GM10266 (cell line): Measurements from ENCODE around the gene SNPH.
"Not testable (repeated sequence)": the region's sequence is repeated elsewhere in the genome, so short reads cannot be mapped to it uniquely, and the experiment has no call there.

Experiments
- DNase-seq: peaks from one replicate; pipeline ENCODE4 v3.0.0; 2012; ENCODE audit errors: extremely low spot score
- TF ChIP-seq, protein P1 (sequence below): IDR thresholded peaks from 2 replicates; pipeline ENCODE4 v1.5.1; 2012; ENCODE audit warnings: mild to moderate bottlenecking, low read depth; ENCODE audit not compliant: control insufficient read depth, insufficient read depth; ENCODE audit errors: missing control alignments

The SNPH gene

GRCh38 chr20:1232286-1233111 is 33.6 kb upstream of the SNPH start:
- no peak for DNase-seq
- TF ChIP-seq, protein P1, sequence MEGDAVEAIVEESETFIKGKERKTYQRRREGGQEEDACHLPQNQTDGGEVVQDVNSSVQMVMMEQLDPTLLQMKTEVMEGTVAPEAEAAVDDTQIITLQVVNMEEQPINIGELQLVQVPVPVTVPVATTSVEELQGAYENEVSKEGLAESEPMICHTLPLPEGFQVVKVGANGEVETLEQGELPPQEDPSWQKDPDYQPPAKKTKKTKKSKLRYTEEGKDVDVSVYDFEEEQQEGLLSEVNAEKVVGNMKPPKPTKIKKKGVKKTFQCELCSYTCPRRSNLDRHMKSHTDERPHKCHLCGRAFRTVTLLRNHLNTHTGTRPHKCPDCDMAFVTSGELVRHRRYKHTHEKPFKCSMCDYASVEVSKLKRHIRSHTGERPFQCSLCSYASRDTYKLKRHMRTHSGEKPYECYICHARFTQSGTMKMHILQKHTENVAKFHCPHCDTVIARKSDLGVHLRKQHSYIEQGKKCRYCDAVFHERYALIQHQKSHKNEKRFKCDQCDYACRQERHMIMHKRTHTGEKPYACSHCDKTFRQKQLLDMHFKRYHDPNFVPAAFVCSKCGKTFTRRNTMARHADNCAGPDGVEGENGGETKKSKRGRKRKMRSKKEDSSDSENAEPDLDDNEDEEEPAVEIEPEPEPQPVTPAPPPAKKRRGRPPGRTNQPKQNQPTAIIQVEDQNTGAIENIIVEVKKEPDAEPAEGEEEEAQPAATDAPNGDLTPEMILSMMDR: no peak

- TF ChIP-seq, protein P1: no peak
Observed at GRCh38 chr20:1240549-1240948, 25.5 kb upstream of the SNPH start.

DNA sequence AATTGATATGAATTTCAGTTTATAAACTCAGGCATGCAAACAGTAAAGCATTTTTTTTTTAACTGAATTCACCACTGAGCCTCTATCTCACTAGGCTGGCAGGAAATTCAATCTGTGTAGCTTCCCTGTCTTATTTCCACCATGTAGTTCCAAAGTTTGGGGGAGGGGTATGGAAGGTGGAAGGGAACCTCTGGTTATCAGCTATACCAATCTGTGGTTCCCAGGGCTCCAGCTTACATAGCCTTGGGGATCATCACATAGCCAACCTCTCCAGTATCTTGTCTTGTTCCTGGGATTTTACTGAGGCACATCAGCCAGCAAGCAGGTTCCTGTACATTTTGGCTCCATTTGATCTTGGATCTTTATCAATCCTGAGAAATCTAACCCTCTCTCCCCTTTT is 24.6 kb upstream of the SNPH start:
- no peak for DNase-seq
- TF ChIP-seq, protein P1: no peak

More at GRCh38 chr20:1240549-1240948, 25.5 kb upstream of the SNPH start:
- DNase-seq: no peak

DNA sequence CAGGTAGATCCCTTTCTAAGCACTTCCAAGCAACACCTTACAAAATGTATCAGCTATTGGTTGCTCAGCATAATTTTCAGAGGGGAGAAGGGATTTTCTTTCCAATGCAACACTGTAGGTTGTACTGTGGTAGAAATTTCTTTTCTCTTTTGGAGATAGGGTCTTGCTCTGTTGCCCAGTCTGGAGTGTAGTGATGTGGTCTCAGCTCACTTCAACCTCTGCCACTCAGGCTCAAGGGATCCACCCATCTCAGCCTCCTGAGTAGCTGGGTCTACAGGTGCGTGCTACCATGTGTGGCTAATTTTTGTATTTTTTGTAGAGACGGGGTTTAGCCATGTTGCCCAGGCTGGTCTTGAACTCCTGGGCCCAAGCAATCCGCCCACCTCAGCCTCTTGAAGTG is 24.0 kb upstream of the SNPH start:
- TF ChIP-seq, protein P1: no peak
- DNase-seq: no peak

DNA sequence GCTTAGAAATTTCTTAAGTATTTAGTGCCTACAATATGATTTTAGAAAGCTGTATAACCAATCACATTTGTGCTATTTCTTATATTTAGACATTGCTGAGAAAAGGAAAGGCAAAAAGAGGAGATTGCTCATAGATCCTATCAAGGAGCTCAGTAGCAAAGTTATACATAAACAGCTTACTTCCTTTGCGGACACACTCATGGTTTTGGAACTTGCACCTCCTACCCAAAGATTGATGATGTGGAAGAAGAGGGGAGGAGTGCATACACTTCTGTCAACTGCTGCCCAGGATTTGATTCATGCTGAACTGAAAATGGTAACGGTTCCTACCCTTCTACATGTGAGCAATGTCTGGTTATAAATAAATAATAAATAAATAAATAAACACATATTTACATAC is 23.6 kb upstream of the SNPH start:
- TF ChIP-seq, protein P1: no peak
- DNase-seq: no peak

DNA sequence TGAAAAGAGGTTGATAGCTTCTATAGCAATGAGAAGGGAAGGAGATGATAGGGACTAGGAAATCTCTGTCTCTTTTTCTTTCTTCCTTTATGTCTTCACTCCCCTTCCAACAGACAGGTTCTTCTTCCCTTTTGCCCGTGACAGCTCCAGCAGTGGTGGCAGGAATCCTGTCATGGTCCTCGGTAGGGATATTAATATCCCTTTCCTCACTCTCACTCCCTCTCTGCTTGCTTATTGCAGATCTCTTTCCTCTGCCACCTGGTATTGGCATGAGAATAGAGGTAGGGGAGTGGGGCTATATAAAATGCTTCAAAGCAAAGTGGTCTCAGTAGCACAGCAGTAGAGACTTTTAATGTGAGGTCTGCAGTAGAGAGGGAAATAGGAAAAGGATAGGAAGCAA is 20.5 kb upstream of the SNPH start:
- DNase-seq: no peak

GRCh38 chr20:1247689-1248088 is 18.4 kb upstream of the SNPH start:
- TF ChIP-seq, protein P1: no peak
- DNase-seq: no peak

More for the DNA sequence above, 20.5 kb upstream of the SNPH start:
- TF ChIP-seq, protein P1: no peak

DNA sequence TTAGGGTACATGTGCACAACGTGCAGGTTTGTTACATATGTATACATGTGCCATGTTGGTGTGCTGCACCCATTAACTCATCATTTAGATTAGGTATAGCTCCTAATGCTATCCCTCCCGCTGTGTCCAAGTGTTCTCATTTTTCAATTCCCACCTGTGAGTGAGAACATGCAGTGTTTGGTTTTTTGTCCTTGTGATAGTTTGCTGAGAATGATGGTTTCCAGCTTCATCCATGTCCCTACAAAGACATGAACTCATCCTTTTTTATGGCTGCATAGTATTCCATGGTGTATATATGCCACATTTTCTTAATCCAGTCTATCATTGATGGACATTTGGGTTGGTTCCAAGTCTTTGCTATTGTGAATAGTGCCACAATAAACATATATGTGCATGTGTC is 15.8 kb upstream of the SNPH start:
- not testable (repeated sequence) for DNase-seq
